22Rv1 (cell line): ENCODE data around the gene ZNF569.

Experiments used
- ZFX ChIP-seq: fragments of 450-650 bp; IDR thresholded peaks from 2 replicates; pipeline ENCODE4 v1.6.1; 2017; ENCODE audit warnings: antibody characterized with exemption, borderline replicate concordance
- TF ChIP-seq, protein P1 (sequence below): fragments of 450-650 bp; IDR thresholded peaks from 2 replicates; pipeline ENCODE4 v1.5.1; 2017; ENCODE audit warnings: mild to moderate bottlenecking

DNA sequence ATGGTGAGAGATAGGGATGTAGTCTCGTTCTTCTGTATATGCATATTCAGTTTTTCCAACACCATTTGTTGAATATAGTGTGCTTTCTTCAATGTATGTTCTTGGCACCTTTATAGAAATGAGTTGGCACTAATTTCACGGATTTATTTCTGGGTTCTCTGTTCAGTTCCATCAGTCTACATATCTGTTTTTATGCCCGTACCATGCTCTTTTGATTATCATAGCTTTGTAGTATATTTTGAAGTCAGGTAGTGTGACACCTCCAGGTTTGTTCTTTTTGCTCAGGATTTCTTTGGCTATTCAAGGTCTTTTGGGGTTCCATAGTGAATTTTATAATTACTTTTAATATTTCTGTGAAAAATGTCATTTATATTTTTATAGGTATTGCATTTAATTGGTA is 25.0 kb upstream of the ZNF569 start:
- TF ChIP-seq, protein P1, sequence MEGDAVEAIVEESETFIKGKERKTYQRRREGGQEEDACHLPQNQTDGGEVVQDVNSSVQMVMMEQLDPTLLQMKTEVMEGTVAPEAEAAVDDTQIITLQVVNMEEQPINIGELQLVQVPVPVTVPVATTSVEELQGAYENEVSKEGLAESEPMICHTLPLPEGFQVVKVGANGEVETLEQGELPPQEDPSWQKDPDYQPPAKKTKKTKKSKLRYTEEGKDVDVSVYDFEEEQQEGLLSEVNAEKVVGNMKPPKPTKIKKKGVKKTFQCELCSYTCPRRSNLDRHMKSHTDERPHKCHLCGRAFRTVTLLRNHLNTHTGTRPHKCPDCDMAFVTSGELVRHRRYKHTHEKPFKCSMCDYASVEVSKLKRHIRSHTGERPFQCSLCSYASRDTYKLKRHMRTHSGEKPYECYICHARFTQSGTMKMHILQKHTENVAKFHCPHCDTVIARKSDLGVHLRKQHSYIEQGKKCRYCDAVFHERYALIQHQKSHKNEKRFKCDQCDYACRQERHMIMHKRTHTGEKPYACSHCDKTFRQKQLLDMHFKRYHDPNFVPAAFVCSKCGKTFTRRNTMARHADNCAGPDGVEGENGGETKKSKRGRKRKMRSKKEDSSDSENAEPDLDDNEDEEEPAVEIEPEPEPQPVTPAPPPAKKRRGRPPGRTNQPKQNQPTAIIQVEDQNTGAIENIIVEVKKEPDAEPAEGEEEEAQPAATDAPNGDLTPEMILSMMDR = no peak
- no peak for TF ChIP-seq ZFX
